HUES48 (cell line): ENCODE data around the gene SMCHD1.
"Not testable (repeated sequence)": the region's sequence is repeated elsewhere in the genome, so short reads cannot be mapped to it uniquely, and the experiment has no call there.

ENCODE experiments used
- H3K27ac ChIP-seq: one replicate; pipeline ENCODE4 v1.7.0; 2013; ENCODE audit warnings: low read depth, low read length, inconsistent platforms
- H3K27me3 ChIP-seq: 2 replicates; pipeline ENCODE4 v1.6.1; 2013; ENCODE audit warnings: mild to moderate bottlenecking, low read length; ENCODE audit not compliant: control insufficient read depth, insufficient read depth
- H3K36me3 ChIP-seq: 2 replicates; pipeline ENCODE4 v1.6.1; 2013; ENCODE audit warnings: low read length; ENCODE audit not compliant: control insufficient read depth, insufficient read depth
- H3K4me1 ChIP-seq: 2 replicates; pipeline ENCODE4 v1.6.1; 2013; ENCODE audit warnings: mild to moderate bottlenecking, low read length; ENCODE audit not compliant: control insufficient read depth, insufficient read depth
- H3K4me3 ChIP-seq: 2 replicates; pipeline ENCODE4 v1.5.1; 2013; ENCODE audit warnings: mild to moderate bottlenecking, low read depth, low read length
- H3K9ac ChIP-seq: 2 replicates; pipeline ENCODE4 v1.6.1; 2013; ENCODE audit warnings: mild to moderate bottlenecking, low read depth, low read length, moderate library complexity
- H3K9me3 ChIP-seq: 2 replicates; pipeline ENCODE4 v1.6.1; 2013; ENCODE audit warnings: low read length; ENCODE audit not compliant: control insufficient read depth, insufficient read depth

Gene SMCHD1

GRCh38 chr18:2657788-2658458 is 2.4 kb downstream of the SMCHD1 start:
- H3K9me3 ChIP-seq = no peaks in the 10 kb centered on the region

GRCh38 chr18:2660849-2661248 is 5.3 kb downstream of the SMCHD1 start:
- H3K4me1 ChIP-seq, H3K36me3 ChIP-seq, H3K9ac ChIP-seq, H3K9me3 ChIP-seq, H3K27ac ChIP-seq, H3K27me3 ChIP-seq, H3K4me3 ChIP-seq: not testable (repeated sequence)

More at GRCh38 chr18:2657788-2658458, 2.4 kb downstream of the SMCHD1 start:
- Histone ChIP-seq H3K9ac (no peak overlapping the region), H3K27me3 (peaks cover 29% of the 10 kb centered on the region), H3K4me3 (no peak overlapping the region), H3K27ac (no peak overlapping the region), H3K36me3 (no peaks in the 10 kb centered on the region), H3K4me1 (peaks cover 25% of the 10 kb centered on the region)

GRCh38 chr18:2662288-2662687 is 6.8 kb downstream of the SMCHD1 start:
- H3K27me3 ChIP-seq, H3K9me3 ChIP-seq, H3K4me3 ChIP-seq, H3K27ac ChIP-seq, H3K9ac ChIP-seq, H3K4me1 ChIP-seq: not testable (repeated sequence)
- H3K36me3 ChIP-seq = peaks cover 12% of the 10 kb centered on the region

GRCh38 chr18:2662990-2663389 is 7.5 kb downstream of the SMCHD1 start:
- Histone ChIP-seq H3K9ac (no peak overlapping the region), H3K4me3 (no peak overlapping the region), H3K36me3 (peaks cover 19% of the 10 kb centered on the region), H3K9me3 (no peaks in the 10 kb centered on the region), H3K27ac (no peak overlapping the region), H3K27me3 (no peaks in the 10 kb centered on the region), H3K4me1 (no peaks in the 10 kb centered on the region)

GRCh38 chr18:2672410-2672809 is 16.9 kb downstream of the SMCHD1 start:
- no peaks in the 10 kb centered on the region for H3K4me1 ChIP-seq
- H3K4me3 ChIP-seq = no peak overlapping the region
- peaks cover 75% of the 10 kb centered on the region for H3K36me3 ChIP-seq
- H3K27me3 ChIP-seq = no peaks in the 10 kb centered on the region
- H3K9me3 ChIP-seq = no peaks in the 10 kb centered on the region
- H3K27ac ChIP-seq = no peak overlapping the region
- no peak overlapping the region for H3K9ac ChIP-seq

GRCh38 chr18:2672872-2673271 is 17.3 kb downstream of the SMCHD1 start:
- no peak overlapping the region for H3K4me3 ChIP-seq
- no peak overlapping the region for H3K9ac ChIP-seq
- no peaks in the 10 kb centered on the region for H3K27me3 ChIP-seq
- H3K27ac ChIP-seq = no peak overlapping the region
- no peaks in the 10 kb centered on the region for H3K4me1 ChIP-seq
- peaks cover 71% of the 10 kb centered on the region for H3K36me3 ChIP-seq
- no peaks in the 10 kb centered on the region for H3K9me3 ChIP-seq

- H3K27ac ChIP-seq, H3K4me1 ChIP-seq, H3K4me3 ChIP-seq, H3K27me3 ChIP-seq, H3K9me3 ChIP-seq, H3K9ac ChIP-seq: not testable (repeated sequence)
- peaks cover 35% of the 10 kb centered on the region for H3K36me3 ChIP-seq
Measured at GRCh38 chr18:2678933-2679332, 23.4 kb downstream of the SMCHD1 start.

- H3K9ac ChIP-seq = no peak overlapping the region
- H3K27me3 ChIP-seq = no peaks in the 10 kb centered on the region
- H3K9me3 ChIP-seq = no peaks in the 10 kb centered on the region
- H3K4me1 ChIP-seq = no peaks in the 10 kb centered on the region
- peaks cover 33% of the 10 kb centered on the region for H3K36me3 ChIP-seq
- H3K4me3 ChIP-seq = no peak overlapping the region
- H3K27ac ChIP-seq = no peak overlapping the region
Measured at GRCh38 chr18:2680216-2680792, 24.8 kb downstream of the SMCHD1 start.

GRCh38 chr18:2681993-2682603 is 26.6 kb downstream of the SMCHD1 start:
- H3K27ac ChIP-seq = no peak overlapping the region
- no peaks in the 10 kb centered on the region for H3K9me3 ChIP-seq
- peaks cover 23% of the 10 kb centered on the region; the same call in 1 of the 2 replicates for H3K36me3 ChIP-seq

GRCh38 chr18:2683055-2683454 is 27.5 kb downstream of the SMCHD1 start:
- Histone ChIP-seq H3K27ac (no peak overlapping the region), H3K36me3 (peaks cover 21% of the 10 kb centered on the region), H3K4me3 (no peak overlapping the region), H3K9me3 (no peaks in the 10 kb centered on the region), H3K27me3 (no peaks in the 10 kb centered on the region), H3K9ac (no peak overlapping the region), H3K4me1 (no peaks in the 10 kb centered on the region)

More at GRCh38 chr18:2681993-2682603, 26.6 kb downstream of the SMCHD1 start:
- H3K4me1 ChIP-seq = no peaks in the 10 kb centered on the region
- H3K27me3 ChIP-seq = no peaks in the 10 kb centered on the region
- H3K4me3 ChIP-seq = no peak overlapping the region
- H3K9ac ChIP-seq = no peak overlapping the region

- H3K27me3 ChIP-seq = no peaks in the 10 kb centered on the region
- no peak overlapping the region for H3K4me3 ChIP-seq
- H3K36me3 ChIP-seq = peaks cover 41% of the 10 kb centered on the region
- no peaks in the 10 kb centered on the region for H3K9me3 ChIP-seq
- no peak overlapping the region for H3K27ac ChIP-seq
- no peak overlapping the region for H3K9ac ChIP-seq
- H3K4me1 ChIP-seq = no peaks in the 10 kb centered on the region
Measured at GRCh38 chr18:2686349-2686968, 30.9 kb downstream of the SMCHD1 start.
